ES-I3 (cell line): ENCODE measurements around the gene COX17.

ENCODE experiments used
- H3K36me3 ChIP-seq: 2 replicates; pipeline ENCODE4 v1.6.1; 2013; ENCODE audit warnings: mild to moderate bottlenecking, low read length, control low read depth, moderate library complexity; ENCODE audit not compliant: insufficient read depth
- H3K4me1 ChIP-seq: 2 replicates; pipeline ENCODE4 v1.6.1; 2013; ENCODE audit warnings: mild to moderate bottlenecking, control low read depth, low read length; ENCODE audit not compliant: insufficient read depth
- H3K9ac ChIP-seq: 2 replicates; pipeline ENCODE4 v1.6.1; 2013; ENCODE audit warnings: low read depth, mild to moderate bottlenecking, low read length, moderate library complexity
- H3K9me3 ChIP-seq: 2 replicates; pipeline ENCODE4 v1.6.1; 2013; ENCODE audit warnings: mild to moderate bottlenecking, low read length, moderate library complexity; ENCODE audit not compliant: control insufficient read depth, insufficient read depth

Gene COX17

GRCh38 chr3:119644481-119644880, 32.7 kb downstream of the COX17 start:
- Histone ChIP-seq H3K36me3 (no peaks in the 10 kb centered on the region), H3K9ac (no peak overlapping the region), H3K9me3 (no peaks in the 10 kb centered on the region), H3K4me1 (peaks cover 13% of the 10 kb centered on the region; the same call in 1 of the 2 replicates)

- Histone ChIP-seq H3K4me1 (peaks cover 13% of the 10 kb centered on the region; the same call in 1 of the 2 replicates), H3K9ac (no peak overlapping the region), H3K9me3 (no peaks in the 10 kb centered on the region), H3K36me3 (no peaks in the 10 kb centered on the region)
These were observed 33.7 kb downstream of the COX17 start for GRCh38 chr3:119643528-119643927.

DNA sequence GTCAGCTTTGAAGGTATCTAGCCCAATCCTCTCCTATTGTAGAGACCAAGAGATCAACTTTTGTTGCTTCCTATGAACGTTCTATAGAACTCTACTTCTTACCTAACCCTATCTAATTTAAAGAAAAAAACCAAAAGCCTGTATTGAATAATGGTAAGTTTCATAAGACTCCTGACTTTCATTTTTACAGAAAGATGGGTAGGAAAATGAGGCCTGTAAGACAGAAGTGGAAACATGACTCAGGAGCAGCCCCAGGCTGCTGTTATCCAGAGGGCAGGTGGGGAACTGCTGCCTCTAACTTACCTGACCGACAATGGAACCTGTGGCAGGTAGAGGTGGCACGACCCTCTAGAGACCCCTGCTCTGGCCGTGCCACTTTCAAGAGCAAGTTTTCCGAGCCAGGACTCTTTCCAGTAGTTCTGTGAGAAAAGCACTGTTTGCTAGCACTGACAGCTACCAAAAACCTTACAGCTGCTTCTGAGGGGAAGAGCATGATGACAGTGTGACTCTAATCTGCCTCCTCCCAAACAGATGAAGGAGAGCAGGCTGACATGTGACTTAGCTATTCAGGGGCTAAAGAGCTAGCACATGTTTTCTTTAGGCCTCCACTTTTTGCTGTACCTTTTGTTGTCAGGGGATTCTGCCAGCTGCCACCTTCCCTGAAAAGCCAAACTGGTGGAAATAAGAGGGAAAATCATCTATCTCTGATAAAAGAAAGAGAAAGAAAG, 34.3 kb downstream of the COX17 start:
- Histone ChIP-seq H3K9me3 (no peaks in the 10 kb centered on the region), H3K9ac (no peak overlapping the region), H3K4me1 (peaks cover 13% of the 10 kb centered on the region; the same call in 1 of the 2 replicates), H3K36me3 (no peaks in the 10 kb centered on the region)

GRCh38 chr3:119641416-119641815, 35.8 kb downstream of the COX17 start:
- Histone ChIP-seq H3K9ac (no peak overlapping the region), H3K4me1 (0 out of 2 replicates have a peak, but pooled peaks cover 6% of the 10 kb centered on the region)

GRCh38 chr3:119639494-119640350, 37.5 kb downstream of the COX17 start:
- Histone ChIP-seq H3K9me3 (no peaks in the 10 kb centered on the region), H3K9ac (no peak overlapping the region), H3K36me3 (no peaks in the 10 kb centered on the region), H3K4me1 (0 out of 2 replicates have a peak, but pooled peaks cover 6% of the 10 kb centered on the region)

More at GRCh38 chr3:119641416-119641815, 35.8 kb downstream of the COX17 start:
- Histone ChIP-seq H3K36me3 (no peaks in the 10 kb centered on the region), H3K9me3 (no peaks in the 10 kb centered on the region)

- Histone ChIP-seq H3K4me1 (0 out of 2 replicates have a peak, but pooled peaks cover under 1% of the 10 kb centered on the region), H3K9ac (no peak overlapping the region)
These were observed 39.3 kb downstream of the COX17 start for GRCh38 chr3:119637679-119638477.

GRCh38 chr3:119636891-119637611, 40.2 kb downstream of the COX17 start:
- Histone ChIP-seq H3K9me3 (no peaks in the 10 kb centered on the region), H3K4me1 (no peaks in the 10 kb centered on the region), H3K36me3 (no peaks in the 10 kb centered on the region), H3K9ac (no peak overlapping the region)

More at GRCh38 chr3:119637679-119638477, 39.3 kb downstream of the COX17 start:
- H3K9me3 ChIP-seq = no peaks in the 10 kb centered on the region
- no peaks in the 10 kb centered on the region for H3K36me3 ChIP-seq

DNA sequence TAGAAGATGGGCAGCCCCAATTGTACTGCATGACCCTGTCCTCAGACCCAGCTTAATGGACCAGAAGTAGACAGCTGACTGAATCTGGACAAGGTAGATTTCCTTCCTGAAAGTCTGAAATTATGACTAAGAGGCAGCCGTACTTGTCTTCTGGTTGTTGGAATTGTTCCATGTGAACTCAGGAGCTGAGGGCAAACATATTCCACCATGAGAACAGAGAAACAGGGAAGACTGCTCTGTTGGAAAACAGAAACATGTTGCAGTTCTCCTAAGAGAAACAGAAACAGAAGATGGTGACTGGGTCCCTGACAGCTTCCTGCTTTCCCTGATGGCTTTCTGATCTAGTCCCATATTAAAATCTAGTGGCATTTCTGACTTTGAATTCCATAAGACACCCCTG, 41.0 kb downstream of the COX17 start:
- 0 out of 2 replicates have a peak, but pooled peaks cover 3% of the 10 kb centered on the region for H3K4me1 ChIP-seq
- no peaks in the 10 kb centered on the region for H3K36me3 ChIP-seq
- H3K9me3 ChIP-seq = no peaks in the 10 kb centered on the region
- H3K9ac ChIP-seq = no peak overlapping the region

- peaks cover 6% of the 10 kb centered on the region; the same call in 1 of the 2 replicates for H3K4me1 ChIP-seq
- H3K36me3 ChIP-seq = no peaks in the 10 kb centered on the region
- H3K9ac ChIP-seq = no peak overlapping the region
- no peaks in the 10 kb centered on the region for H3K9me3 ChIP-seq
These were observed 41.5 kb downstream of the COX17 start for GRCh38 chr3:119635719-119636118.

GRCh38 chr3:119632829-119633228, 44.4 kb downstream of the COX17 start:
- H3K36me3 ChIP-seq = no peaks in the 10 kb centered on the region
- no peaks in the 10 kb centered on the region for H3K9me3 ChIP-seq
- H3K9ac ChIP-seq = no peak overlapping the region
- H3K4me1 ChIP-seq = peaks cover 8% of the 10 kb centered on the region; the same call in 1 of the 2 replicates

- Histone ChIP-seq H3K4me1 (peaks cover 8% of the 10 kb centered on the region; the same call in 1 of the 2 replicates), H3K9ac (no peak overlapping the region), H3K36me3 (no peaks in the 10 kb centered on the region), H3K9me3 (no peaks in the 10 kb centered on the region)
These were observed 45.0 kb downstream of the COX17 start for GRCh38 chr3:119632216-119632615.

DNA sequence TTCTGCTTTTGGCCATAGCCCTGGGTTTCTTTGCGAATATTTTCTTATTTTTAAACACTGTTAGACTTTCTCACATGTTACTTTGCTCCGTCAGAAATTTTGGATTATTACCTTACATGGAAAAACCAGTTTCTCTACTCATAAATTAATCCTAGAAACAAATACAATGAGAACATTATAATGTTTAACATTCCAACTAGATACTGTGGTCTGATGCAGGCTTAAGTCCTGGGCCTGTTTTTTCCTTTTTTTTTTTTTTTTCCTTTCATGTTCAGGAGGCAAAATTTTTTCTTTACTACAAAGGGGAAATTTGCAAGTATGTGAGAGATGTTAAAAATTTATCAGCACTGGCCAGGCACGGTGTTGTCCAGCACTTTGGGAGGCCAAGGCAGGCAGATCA, 45.7 kb downstream of the COX17 start:
- Histone ChIP-seq H3K4me1 (peaks cover 8% of the 10 kb centered on the region; the same call in 1 of the 2 replicates), H3K9ac (no peak overlapping the region; the same call in 1 of the 2 replicates), H3K36me3 (no peaks in the 10 kb centered on the region), H3K9me3 (no peaks in the 10 kb centered on the region)

GRCh38 chr3:119630880-119631329, 46.3 kb downstream of the COX17 start:
- Histone ChIP-seq H3K4me1 (peaks cover 8% of the 10 kb centered on the region; the same call in 1 of the 2 replicates), H3K36me3 (no peaks in the 10 kb centered on the region), H3K9me3 (no peaks in the 10 kb centered on the region), H3K9ac (no peak overlapping the region)
